Caco-2 (cell line): ENCODE results near the gene RASSF3. TPM values are rescaled to one million over a fixed set of nuclear protein-coding genes. Genes with fewer than 3 reads are reported as not detected.

Source experiments
- BruUV-seq: library from RNA; stranded (reverse); fragments of 400-500 nt; replicated peaks from 2 replicates; lab custom pipeline; 2021; lab: Mats Ljungman, UMichigan
- CTCF ChIA-PET: fragments of 300-600 bp; sonication (Branson Sonifier 250); formaldehyde crosslinking; loops from one replicate; lab custom pipeline; 2022; ENCODE audit warnings: antibody characterized with exemption; lab: Charles Lee
- POLR2A ChIA-PET: fragments of 300-600 bp; sonication (Branson Sonifier 250); formaldehyde crosslinking; loops from one replicate; lab custom pipeline; 2022; ENCODE audit warnings: antibody characterized with exemption; lab: Charles Lee
- DNase-seq, 2 experiments: peaks; one replicate each; pipeline versions ENCODE4 v3.0.0 to v3.0.0-alpha.2; 2020 to 2022
- H3K27me3 ChIP-seq: replicated peaks from 2 replicates; pipeline ENCODE4 v1.6.0; 2011; ENCODE audit warnings: low read length; ENCODE audit not compliant: control insufficient read depth, insufficient read depth
- H3K36me3 ChIP-seq: 2 replicates; pipeline ENCODE4 v1.5.1; 2011; ENCODE audit warnings: low read length; ENCODE audit not compliant: control insufficient read depth, insufficient read depth
- H3K4me1 ChIP-seq: fragments of 250-450 bp; sonication (Bioruptor Pico); 2 replicates; pipeline ENCODE4 v1.5.1; 2020; ENCODE audit warnings: mild to moderate bottlenecking
- H3K4me3 ChIP-seq: 2 replicates; pipeline ENCODE4 v1.5.1; 2011; ENCODE audit warnings: low read depth, mild to moderate bottlenecking, control low read depth, low read length
- H3K9me3 ChIP-seq: fragments of 250-450 bp; sonication (Bioruptor Pico); 2 replicates; pipeline ENCODE4 v1.5.1; 2020; ENCODE audit warnings: mild to moderate bottlenecking, moderate library complexity
- H3K27ac Mint-ChIP-seq: one replicate; pipeline ENCODE4 v1.8.0; 2022; ENCODE audit warnings: mixed read lengths; ENCODE audit not compliant: unreplicated experiment
- H3K27me3 Mint-ChIP-seq: one replicate; pipeline ENCODE4 v1.8.0; 2022; ENCODE audit warnings: mixed read lengths; ENCODE audit not compliant: insufficient read depth, unreplicated experiment
- H3K36me3 Mint-ChIP-seq: one replicate; pipeline ENCODE4 v1.8.0; 2022; ENCODE audit warnings: mild to moderate bottlenecking, mixed read lengths; ENCODE audit not compliant: insufficient read depth, unreplicated experiment
- H3K4me1 Mint-ChIP-seq: one replicate; pipeline ENCODE4 v1.8.0; 2022; ENCODE audit warnings: low read depth, mixed read lengths; ENCODE audit not compliant: unreplicated experiment
- H3K4me3 Mint-ChIP-seq: one replicate; pipeline ENCODE4 v1.8.0; 2022; ENCODE audit warnings: mild to moderate bottlenecking, moderate library complexity, mixed read lengths; ENCODE audit not compliant: unreplicated experiment
- H3K9me3 Mint-ChIP-seq: one replicate; pipeline ENCODE4 v1.8.0; 2022; ENCODE audit warnings: mixed read lengths; ENCODE audit not compliant: unreplicated experiment
- intact Hi-C: fragments of 100-400 bp; cut with micrococcal nuclease; formaldehyde crosslinking; loops from one replicate; pipeline ENCODE4 v1.10.0; 2022; ENCODE audit not compliant: unreplicated experiment
- total RNA-seq: library from RNA; stranded (reverse); gene quantifications from 2 replicates; pipeline ENCODE4 v1.2.3, GENCODE V29; 2022
- TF ChIP-seq, protein P1 (sequence below), 2 experiments: fragments of 200-600 bp in 1 of 2; IDR thresholded peaks; 1 replicate in 1 of 2; 2 replicates in 1 of 2; pipeline versions ENCODE4 v1.5.1 to v1.8.0; 2011 to 2022; ENCODE audit warnings: antibody characterized with exemption in 1 of 2, control low read depth in 1 of 2, inconsistent platforms in 1 of 2, low read depth in 1 of 2, low read length in 1 of 2, mild to moderate bottlenecking in 1 of 2, moderate library complexity in 1 of 2; ENCODE audit not compliant: insufficient read depth in 1 of 2, severe bottlenecking in 1 of 2, unreplicated experiment in 1 of 2

The RASSF3 gene
- total RNA-seq, 1 experiment from 2014 or later: 25.7 TPM

DNA sequence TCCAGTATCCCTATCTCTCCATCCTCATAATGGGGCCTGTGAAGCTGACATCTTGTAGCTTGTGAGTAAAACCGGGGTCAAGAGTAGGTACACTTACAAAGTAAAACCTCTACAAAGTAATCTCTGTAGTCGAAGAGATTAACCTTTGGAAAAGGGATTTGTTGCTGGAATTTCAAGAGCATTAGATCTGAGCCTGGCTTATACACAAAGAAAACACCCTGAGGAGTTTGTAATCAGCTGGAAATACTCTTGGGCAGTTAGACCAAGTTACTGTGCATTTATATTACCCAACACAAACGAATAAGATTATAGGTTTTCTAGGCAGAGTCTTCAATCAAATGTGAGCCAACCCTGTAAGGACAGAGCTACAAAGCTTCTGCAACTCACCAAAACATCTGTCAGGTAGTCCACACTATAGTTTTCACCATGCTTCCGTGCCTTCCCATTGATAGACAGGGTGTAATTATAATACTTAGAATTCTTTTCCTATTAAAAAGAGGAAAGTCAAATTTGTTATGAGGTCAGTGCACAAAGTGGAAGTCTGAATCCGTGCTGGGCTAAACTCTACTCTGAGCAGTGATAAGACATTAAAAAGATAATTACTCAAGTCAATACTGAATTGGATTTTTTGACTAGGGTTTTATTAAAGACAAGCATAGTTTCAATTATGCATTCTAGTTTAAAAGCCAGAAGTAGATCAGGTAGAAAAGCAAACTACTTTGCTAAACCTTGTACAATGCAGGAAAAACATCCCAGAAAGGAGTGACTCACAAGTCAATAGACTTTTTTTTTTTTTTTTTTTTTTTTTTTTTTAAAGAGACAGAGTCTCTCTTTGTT lies 134.3 kb downstream of the RASSF3 start:
- Mint-ChIP-seq H3K4me1 (peaks cover 11% of the 10 kb centered on the region), H3K36me3 (peaks cover 33% of the 10 kb centered on the region), H3K27ac (peak overlapping the region; percentile 35), H3K9me3 (no peaks in the 10 kb centered on the region), H3K27me3 (no peaks in the 10 kb centered on the region), H3K4me3 (no peak overlapping the region)
- ChIA-PET CTCF (interaction anchor here (0.9 kb wide), 1 partner anchor 37 kb away, joined by 5 read pairs; no protein-coding TSS in a partner anchor), POLR2A (interaction anchor here (0.7 kb wide), 1 partner anchor 1475 kb away, joined by 9 read pairs; no protein-coding TSS in a partner anchor)
- Histone ChIP-seq H3K4me1 (peaks cover 21% of the 10 kb centered on the region), H3K9me3 (no peaks in the 10 kb centered on the region), H3K4me3 (no peak overlapping the region), H3K27me3 (no peaks in the 10 kb centered on the region), H3K36me3 (peaks cover 2% of the 10 kb centered on the region; the same call in 1 of the 2 replicates)
- no TSS peak for BruUV-seq
- intact Hi-C loops: loop anchor here (5.0 kb wide), 1 partner anchor 38 kb away; no protein-coding TSS in a partner anchor
- peak in 1 of 2 experiments; percentile 42 for DNase-seq
- TF ChIP-seq, protein P1, sequence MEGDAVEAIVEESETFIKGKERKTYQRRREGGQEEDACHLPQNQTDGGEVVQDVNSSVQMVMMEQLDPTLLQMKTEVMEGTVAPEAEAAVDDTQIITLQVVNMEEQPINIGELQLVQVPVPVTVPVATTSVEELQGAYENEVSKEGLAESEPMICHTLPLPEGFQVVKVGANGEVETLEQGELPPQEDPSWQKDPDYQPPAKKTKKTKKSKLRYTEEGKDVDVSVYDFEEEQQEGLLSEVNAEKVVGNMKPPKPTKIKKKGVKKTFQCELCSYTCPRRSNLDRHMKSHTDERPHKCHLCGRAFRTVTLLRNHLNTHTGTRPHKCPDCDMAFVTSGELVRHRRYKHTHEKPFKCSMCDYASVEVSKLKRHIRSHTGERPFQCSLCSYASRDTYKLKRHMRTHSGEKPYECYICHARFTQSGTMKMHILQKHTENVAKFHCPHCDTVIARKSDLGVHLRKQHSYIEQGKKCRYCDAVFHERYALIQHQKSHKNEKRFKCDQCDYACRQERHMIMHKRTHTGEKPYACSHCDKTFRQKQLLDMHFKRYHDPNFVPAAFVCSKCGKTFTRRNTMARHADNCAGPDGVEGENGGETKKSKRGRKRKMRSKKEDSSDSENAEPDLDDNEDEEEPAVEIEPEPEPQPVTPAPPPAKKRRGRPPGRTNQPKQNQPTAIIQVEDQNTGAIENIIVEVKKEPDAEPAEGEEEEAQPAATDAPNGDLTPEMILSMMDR (IDR thresholded peaks at IDR 0.05; ENCODE audit: insufficient read depth in 1 of 2, low read depth in 1 of 2, low read length in 1 of 2, severe bottlenecking in 1 of 2, unreplicated experiment in 1 of 2): no peak

- Histone ChIP-seq H3K36me3 (peaks cover 2% of the 10 kb centered on the region; the same call in 1 of the 2 replicates), H3K27me3 (no peaks in the 10 kb centered on the region), H3K4me1 (peaks cover 21% of the 10 kb centered on the region), H3K4me3 (no peak overlapping the region), H3K9me3 (no peaks in the 10 kb centered on the region)
- H3K4me1 Mint-ChIP-seq: peaks cover 11% of the 10 kb centered on the region
- H3K36me3 Mint-ChIP-seq: peaks cover 29% of the 10 kb centered on the region
- no peak overlapping the region for H3K27ac Mint-ChIP-seq
- TF ChIP-seq, protein P1 (IDR thresholded peaks at IDR 0.05; ENCODE audit: insufficient read depth in 1 of 2, low read depth in 1 of 2, low read length in 1 of 2, severe bottlenecking in 1 of 2, unreplicated experiment in 1 of 2): no peak
- no peak for DNase-seq
- no peaks in the 10 kb centered on the region for H3K9me3 Mint-ChIP-seq
- intact Hi-C loops: no loop called here
- ChIA-PET POLR2A (interaction anchor here (0.7 kb wide), 1 partner anchor 1475 kb away, joined by 9 read pairs; no protein-coding TSS in a partner anchor), CTCF (no interaction called here)
- H3K27me3 Mint-ChIP-seq: no peaks in the 10 kb centered on the region
- no peak overlapping the region for H3K4me3 Mint-ChIP-seq
- BruUV-seq: no TSS peak
Observed at GRCh38 chr12:64745259-64745807, 135.0 kb downstream of the RASSF3 start.

DNA sequence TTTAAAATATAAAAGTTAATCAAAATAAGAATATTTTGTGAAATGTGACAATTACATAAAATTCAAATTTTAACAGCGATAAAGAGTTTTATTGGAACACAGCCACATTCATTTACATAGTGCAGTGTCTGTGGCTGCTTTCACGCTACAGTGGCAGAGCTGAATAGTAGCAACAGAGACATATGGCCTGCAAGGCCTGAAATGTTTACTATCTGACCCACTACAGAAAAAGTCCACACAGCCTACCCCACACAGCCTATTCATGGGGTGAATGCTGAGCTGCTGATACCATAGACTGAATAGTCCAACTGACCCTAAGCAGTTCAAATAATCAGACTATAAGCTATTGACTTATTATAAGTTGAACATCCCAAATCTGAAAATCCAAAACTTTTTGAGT lies 135.7 kb downstream of the RASSF3 start:
- Histone ChIP-seq H3K4me1 (peaks cover 21% of the 10 kb centered on the region), H3K27me3 (no peaks in the 10 kb centered on the region), H3K36me3 (peaks cover 2% of the 10 kb centered on the region; the same call in 1 of the 2 replicates), H3K4me3 (no peak overlapping the region), H3K9me3 (no peaks in the 10 kb centered on the region)
- POLR2A ChIA-PET: no interaction called here
- TF ChIP-seq, protein P1 (IDR thresholded peaks at IDR 0.05; ENCODE audit: insufficient read depth in 1 of 2, low read depth in 1 of 2, low read length in 1 of 2, severe bottlenecking in 1 of 2, unreplicated experiment in 1 of 2): no peak
- H3K27me3 Mint-ChIP-seq: no peaks in the 10 kb centered on the region
- H3K9me3 Mint-ChIP-seq: no peaks in the 10 kb centered on the region
- CTCF ChIA-PET: no interaction called here
- H3K36me3 Mint-ChIP-seq: peaks cover 25% of the 10 kb centered on the region
- H3K4me1 Mint-ChIP-seq: peaks cover 11% of the 10 kb centered on the region
- no peak for DNase-seq
- no TSS peak for BruUV-seq
- intact Hi-C loops: no loop called here
- H3K27ac Mint-ChIP-seq: no peak overlapping the region
- no peak overlapping the region for H3K4me3 Mint-ChIP-seq
